ENCODE results near the gene VMP1. TPM values are rescaled to one million over a fixed set of nuclear protein-coding genes. Genes with fewer than 3 reads are reported as not detected.

VMP1 gene
- total and polyA plus RNA-seq, 2 donors (not counting 1 experiment from before 2014, with no cell fraction given), result 20.4 to 83.5 TPM

- Histone ChIP-seq H3K9ac (ENCODE audit: low read length) (no peak overlapping the region), H3K4me2 (replicated peaks; ENCODE audit: low read depth, low read length, poor library complexity, severe bottlenecking) (no peak overlapping the region), H3K4me1 (ENCODE audit: control insufficient read depth in 2 of 2, insufficient read depth in 2 of 2, low read length in 2 of 2) (no peaks in the 10 kb centered on the region), H4K20me1 (ENCODE audit: control insufficient read depth, insufficient read depth, low read length, poor library complexity, severe bottlenecking) (no peaks in the 10 kb centered on the region), H3K4me3 (ENCODE audit: control extremely low read depth in 1 of 5, extremely low read depth in 1 of 5, insufficient read depth in 1 of 5, low read depth in 2 of 5, low read length in 4 of 5) (no peak overlapping the region), H3K27me3 (replicated peaks in 1 of 4; ENCODE audit: control extremely low read depth in 1 of 4, control insufficient read depth in 3 of 4, insufficient read depth in 4 of 4, low read length in 3 of 4) (no peaks in the 10 kb centered on the region), H3K79me2 (ENCODE audit: control insufficient read depth, insufficient read depth, low read length) (no peaks in the 10 kb centered on the region), H3K27ac (ENCODE audit: low read length in 2 of 2) (no peak overlapping the region), H3K9me3 (ENCODE audit: control extremely low read depth in 1 of 3, control insufficient read depth in 2 of 3, insufficient read depth in 1 of 3, low read length in 2 of 3) (no peaks in the 10 kb centered on the region), H3K36me3 (replicated peaks in 1 of 2; ENCODE audit: control extremely low read depth in 1 of 2, control insufficient read depth in 1 of 2, extremely low read depth in 1 of 2, insufficient read depth in 2 of 2, low read length in 1 of 2) (peaks cover 3 to 5% of the 10 kb centered on the region in 2 experiments), H2AFZ (ENCODE audit: insufficient read depth, low read depth, low read length, poor library complexity, severe bottlenecking) (no peak overlapping the region)
- no peak overlapping the region for H3K27ac Mint-ChIP-seq
- no peak for DNase-seq
- H3K9me3 Mint-ChIP-seq (ENCODE audit: insufficient read depth), result no peaks in the 10 kb centered on the region
- intact Hi-C loops (cut with micrococcal nuclease), result no loop called here
- no peak for ATAC-seq (ENCODE audit: low read depth)
- H3K4me1 Mint-ChIP-seq, result no peaks in the 10 kb centered on the region
- no peak for TF ChIP-seq CTCF (IDR thresholded peaks at IDR 0.05)
- TF ChIP-seq EZH2 (IDR thresholded peaks at IDR 0.05; ENCODE audit: borderline replicate concordance, insufficient read depth, low read depth, low read length, poor library complexity, severe bottlenecking), result no peak
- CTCF ChIA-PET, result interaction anchor here (0.7 kb wide), 4 partner anchors 10 to 123 kb away, joined by 3 to 5 read pairs (median 4); no protein-coding TSS in a partner anchor
- POLR2A ChIA-PET, result no interaction called here
- 100% methylated on average over 3 of the region's 4 CpGs for WGBS (ENCODE audit: insufficient coverage)
- no peaks in the 10 kb centered on the region for H3K27me3 Mint-ChIP-seq
- no peak overlapping the region for H3K4me3 Mint-ChIP-seq
These were observed 36.4 kb downstream of the VMP1 start for GRCh38 chr17:59743842-59744241.

- Histone ChIP-seq H2AFZ (ENCODE audit: insufficient read depth, low read depth, low read length, poor library complexity, severe bottlenecking) (no peak overlapping the region), H3K9me3 (ENCODE audit: control extremely low read depth in 1 of 3, control insufficient read depth in 2 of 3, insufficient read depth in 1 of 3, low read length in 2 of 3) (no peaks in the 10 kb centered on the region), H3K36me3 (replicated peaks in 1 of 2; ENCODE audit: control extremely low read depth in 1 of 2, control insufficient read depth in 1 of 2, extremely low read depth in 1 of 2, insufficient read depth in 2 of 2, low read length in 1 of 2) (peaks cover 3 to 5% of the 10 kb centered on the region in 2 experiments), H3K9ac (ENCODE audit: low read length) (no peak overlapping the region), H3K79me2 (ENCODE audit: control insufficient read depth, insufficient read depth, low read length) (no peaks in the 10 kb centered on the region), H3K27ac (ENCODE audit: low read length in 2 of 2) (no peak overlapping the region), H3K4me1 (ENCODE audit: control insufficient read depth in 2 of 2, insufficient read depth in 2 of 2, low read length in 2 of 2) (no peaks in the 10 kb centered on the region), H3K27me3 (replicated peaks in 1 of 4; ENCODE audit: control extremely low read depth in 1 of 4, control insufficient read depth in 3 of 4, insufficient read depth in 4 of 4, low read length in 3 of 4) (no peaks in the 10 kb centered on the region), H4K20me1 (ENCODE audit: control insufficient read depth, insufficient read depth, low read length, poor library complexity, severe bottlenecking) (no peaks in the 10 kb centered on the region), H3K4me2 (replicated peaks; ENCODE audit: low read depth, low read length, poor library complexity, severe bottlenecking) (no peak overlapping the region), H3K4me3 (ENCODE audit: control extremely low read depth in 1 of 5, extremely low read depth in 1 of 5, insufficient read depth in 1 of 5, low read depth in 2 of 5, low read length in 4 of 5) (no peak overlapping the region)
- intact Hi-C loops (cut with micrococcal nuclease), result loop anchor here (5.0 kb wide), 1 partner anchor 292 kb away; no protein-coding TSS in a partner anchor
- no peaks in the 10 kb centered on the region for H3K27me3 Mint-ChIP-seq
- no peaks in the 10 kb centered on the region for H3K9me3 Mint-ChIP-seq (ENCODE audit: insufficient read depth)
- ChIA-PET POLR2A (interaction anchor here (0.7 kb wide), 1 partner anchor 12 kb away, joined by 7 read pairs; no protein-coding TSS in a partner anchor), CTCF (interaction anchor here (0.7 to 11.9 kb wide), 6 partner anchors 10 to 216 kb away, joined by 3 to 230 read pairs (median 4); no protein-coding TSS in a partner anchor)
- DNase-seq (no peak), ATAC-seq (ENCODE audit: low read depth) (no peak)
- H3K27ac Mint-ChIP-seq, result no peak overlapping the region
- no CpG with 5 or more reads among the region's 2 CpGs for WGBS (ENCODE audit: insufficient coverage)
- TF ChIP-seq CTCF (IDR thresholded peaks at IDR 0.05), result no peak
- no peak for TF ChIP-seq EZH2 (IDR thresholded peaks at IDR 0.05; ENCODE audit: borderline replicate concordance, insufficient read depth, low read depth, low read length, poor library complexity, severe bottlenecking)
- no peak overlapping the region for H3K4me3 Mint-ChIP-seq
- H3K4me1 Mint-ChIP-seq, result no peaks in the 10 kb centered on the region
These were observed 37.6 kb downstream of the VMP1 start for GRCh38 chr17:59745040-59745439.

Measured in B cell (primary cell).